Mucosa of descending colon (tissue), 3 donors: Measurements from ENCODE around the gene LRRK2. TPM values are rescaled to one million over a fixed set of nuclear protein-coding genes. Genes with fewer than 3 reads are reported as not detected.
"Not testable (repeated sequence)": the region's sequence is repeated elsewhere in the genome, so short reads cannot be mapped to it uniquely, and the experiment has no call there.

Experiments used
- ATAC-seq: fragments of 200-7000 bp; cut with Tn5 transposase; one replicate; pipeline ENCODE4 v1.9.1; 2020; ENCODE audit warnings: mild to moderate bottlenecking, moderate library complexity
- DNase-seq, 3 donors: peaks; one replicate each; pipeline ENCODE4 v3.0.0-alpha.2; 2020
- H3K36me3 ChIP-seq: fragments of 200-600 bp; one replicate; pipeline ENCODE4 v1.8.0; 2021; ENCODE audit warnings: low read depth, mild to moderate bottlenecking
- H3K4me1 ChIP-seq: fragments of 200-600 bp; one replicate; pipeline ENCODE4 v1.8.0; 2021; ENCODE audit warnings: low read depth, mild to moderate bottlenecking
- H3K4me3 ChIP-seq: fragments of 200-600 bp; one replicate; pipeline ENCODE4 v1.8.0; 2021; ENCODE audit warnings: mild to moderate bottlenecking
- H3K9me3 ChIP-seq: fragments of 200-600 bp; one replicate; pipeline ENCODE4 v1.8.0; 2021; ENCODE audit warnings: mild to moderate bottlenecking
- intact Hi-C, 2 donors: fragments of 100-400 bp; cut with DNase I in 1 of 2; cut with micrococcal nuclease in 1 of 2; formaldehyde crosslinking; loops; one replicate each; pipeline versions ENCODE4 v1.11.0 to v1.11.1; 2022; cut with DNase I, micrococcal nuclease
- total RNA-seq, 3 donors: library from RNA; stranded (reverse); fragmentation: NEBNext Ultra II Directional in 2 of 3; extraction: Animal tissue kit (Norgen Biotek cat#: 25700) in 2 of 3; gene quantifications; one replicate each; pipeline versions ENCODE4 v1.2.1 to v1.2.4, GENCODE V29; 2021 to 2023
- TF ChIP-seq, protein P1 (sequence below): fragments of 200-600 bp; IDR thresholded peaks from one replicate; pipeline ENCODE4 v1.8.0; 2022; ENCODE audit warnings: antibody characterized with exemption, mild to moderate bottlenecking
- donor health status: DM: no; HTN: no; CAD: no; lungs with moderate emphysema.
- donor health status: DM: no; HTN: no; CAD: no.
- donor health status: DM: no; HTN: yes; CAD: no.

LRRK2 gene
- total RNA-seq, 3 donors from 2014 or later = 1.6 to 15.7 (median 3.3) TPM

- TF ChIP-seq, protein P1, sequence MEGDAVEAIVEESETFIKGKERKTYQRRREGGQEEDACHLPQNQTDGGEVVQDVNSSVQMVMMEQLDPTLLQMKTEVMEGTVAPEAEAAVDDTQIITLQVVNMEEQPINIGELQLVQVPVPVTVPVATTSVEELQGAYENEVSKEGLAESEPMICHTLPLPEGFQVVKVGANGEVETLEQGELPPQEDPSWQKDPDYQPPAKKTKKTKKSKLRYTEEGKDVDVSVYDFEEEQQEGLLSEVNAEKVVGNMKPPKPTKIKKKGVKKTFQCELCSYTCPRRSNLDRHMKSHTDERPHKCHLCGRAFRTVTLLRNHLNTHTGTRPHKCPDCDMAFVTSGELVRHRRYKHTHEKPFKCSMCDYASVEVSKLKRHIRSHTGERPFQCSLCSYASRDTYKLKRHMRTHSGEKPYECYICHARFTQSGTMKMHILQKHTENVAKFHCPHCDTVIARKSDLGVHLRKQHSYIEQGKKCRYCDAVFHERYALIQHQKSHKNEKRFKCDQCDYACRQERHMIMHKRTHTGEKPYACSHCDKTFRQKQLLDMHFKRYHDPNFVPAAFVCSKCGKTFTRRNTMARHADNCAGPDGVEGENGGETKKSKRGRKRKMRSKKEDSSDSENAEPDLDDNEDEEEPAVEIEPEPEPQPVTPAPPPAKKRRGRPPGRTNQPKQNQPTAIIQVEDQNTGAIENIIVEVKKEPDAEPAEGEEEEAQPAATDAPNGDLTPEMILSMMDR = no peak
- no peaks in the 10 kb centered on the region for H3K9me3 ChIP-seq
- no peaks in the 10 kb centered on the region for H3K4me1 ChIP-seq
- H3K36me3 ChIP-seq = no peaks in the 10 kb centered on the region
- H3K4me3 ChIP-seq = no peak overlapping the region
- intact Hi-C loops = no loop called here
- DNase-seq = no peak
- ATAC-seq = no peak
Measured at GRCh38 chr12:40238979-40239378, 14.2 kb downstream of the LRRK2 start.

DNA sequence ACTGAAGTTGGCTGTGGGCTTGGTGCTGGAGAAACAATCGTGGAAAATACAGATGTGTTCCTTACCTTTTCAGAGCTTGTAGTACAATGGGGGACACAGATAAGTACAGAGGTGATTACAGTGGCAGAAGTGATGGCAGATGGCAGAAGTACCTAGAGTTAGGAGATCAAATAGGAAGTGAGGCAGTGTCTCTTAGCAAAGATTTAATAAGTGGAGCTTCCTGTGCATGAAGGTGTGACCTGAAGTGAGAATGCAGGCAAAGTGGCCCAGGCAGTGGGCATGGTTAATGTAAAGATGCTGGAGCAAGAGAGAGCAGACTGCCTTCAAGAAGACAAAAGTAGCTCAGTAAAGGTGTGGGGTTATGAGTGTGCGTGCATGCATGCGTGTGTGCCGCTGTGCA, 16.0 kb downstream of the LRRK2 start:
- DNase-seq = no peak
- no peak overlapping the region for H3K4me3 ChIP-seq
- TF ChIP-seq, protein P1 = no peak
- H3K9me3 ChIP-seq = no peaks in the 10 kb centered on the region
- ATAC-seq = no peak
- no peaks in the 10 kb centered on the region for H3K4me1 ChIP-seq
- intact Hi-C loops = no loop called here
- no peaks in the 10 kb centered on the region for H3K36me3 ChIP-seq

- H3K36me3 ChIP-seq = no peaks in the 10 kb centered on the region
- no peaks in the 10 kb centered on the region for H3K4me1 ChIP-seq
- DNase-seq = no peak
- H3K9me3 ChIP-seq = no peaks in the 10 kb centered on the region
- intact Hi-C loops = no loop called here
- TF ChIP-seq, protein P1 = no peak
- no peak overlapping the region for H3K4me3 ChIP-seq
- no peak for ATAC-seq
Measured at GRCh38 chr12:40241741-40242140, 16.9 kb downstream of the LRRK2 start.

- DNase-seq, H3K4me3 ChIP-seq, H3K36me3 ChIP-seq, ATAC-seq, intact Hi-C loops, H3K9me3 ChIP-seq, H3K4me1 ChIP-seq: not testable (repeated sequence)
Measured at GRCh38 chr12:40244526-40245156, 19.8 kb downstream of the LRRK2 start.

GRCh38 chr12:40248034-40248433, 23.2 kb downstream of the LRRK2 start:
- no peaks in the 10 kb centered on the region for H3K4me1 ChIP-seq
- H3K4me3 ChIP-seq = no peak overlapping the region
- intact Hi-C loops = no loop called here
- ATAC-seq = no peak
- H3K36me3 ChIP-seq = no peaks in the 10 kb centered on the region
- TF ChIP-seq, protein P1 = no peak
- no peaks in the 10 kb centered on the region for H3K9me3 ChIP-seq
- DNase-seq = no peak

GRCh38 chr12:40248585-40249297, 23.9 kb downstream of the LRRK2 start:
- H3K4me1 ChIP-seq = no peaks in the 10 kb centered on the region
- no peak overlapping the region for H3K4me3 ChIP-seq
- no peaks in the 10 kb centered on the region for H3K9me3 ChIP-seq
- TF ChIP-seq, protein P1 = no peak
- intact Hi-C loops = no loop called here
- no peaks in the 10 kb centered on the region for H3K36me3 ChIP-seq
- ATAC-seq (no peak), DNase-seq (no peak)

DNA sequence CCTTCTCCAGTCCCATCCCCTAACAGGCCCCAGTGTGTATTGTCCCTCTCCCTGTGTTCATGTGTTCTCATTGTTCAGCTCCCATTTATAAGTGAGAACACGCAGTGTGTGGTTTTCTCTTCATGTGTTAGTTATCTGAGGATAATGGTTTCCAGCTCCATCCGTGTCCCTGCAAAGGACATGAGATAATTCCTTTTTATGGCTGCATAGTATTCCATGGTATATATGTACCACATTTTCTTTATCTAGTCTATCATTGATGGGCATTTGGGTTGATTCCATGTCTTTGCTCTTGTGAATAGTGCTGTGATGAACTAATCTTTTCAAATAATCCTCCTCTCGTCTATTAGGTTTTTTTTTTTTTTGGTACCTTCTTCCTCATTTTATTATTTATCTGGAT, 25.9 kb downstream of the LRRK2 start:
- H3K9me3 ChIP-seq, H3K36me3 ChIP-seq, H3K4me3 ChIP-seq, ATAC-seq, H3K4me1 ChIP-seq, intact Hi-C loops, DNase-seq: not testable (repeated sequence)
